Measurements from ENCODE around the gene QSER1.

- TF ChIP-seq CTCF (conservative IDR thresholded peaks at IDR 0.05; ENCODE audit: low read depth, low read length) (no peak), EZH2 (IDR thresholded peaks at IDR 0.05; ENCODE audit: borderline replicate concordance, low read depth, low read length, poor library complexity, severe bottlenecking) (no peak)
Observed at GRCh38 chr11:32983506-32983905, 90.9 kb downstream of the QSER1 start.
